ENCODE data around the gene KRTAP6-3.

Gene KRTAP6-3

GRCh38 chr21:30628109-30628508, 35.9 kb downstream of the KRTAP6-3 start:
- DNase-seq = no peak

- no peak for DNase-seq
These were observed 37.0 kb downstream of the KRTAP6-3 start for GRCh38 chr21:30629200-30629599.

- no peak for DNase-seq
These were observed 42.7 kb downstream of the KRTAP6-3 start, which contains the start of gene KRTAP20-2 for GRCh38 chr21:30634906-30635305. KRTAP20-2 (plus strand) TSS chr21:30635206; CDS start chr21:30635264, 58 bp downstream.

- DNase-seq = no peak
These were observed 46.4 kb downstream of the KRTAP6-3 start for GRCh38 chr21:30638686-30639085.

GRCh38 chr21:30642564-30642963, 50.3 kb downstream of the KRTAP6-3 start, which contains the start of gene KRTAP20-3:
KRTAP20-3 (plus strand) TSS chr21:30642864.
- no peak for DNase-seq

Measured in fibroblast of skin of right biceps (primary cell).